ENCODE measurements around the gene EPHA10. TPM values are rescaled to one million over a fixed set of nuclear protein-coding genes. Genes with fewer than 3 reads are reported as not detected.
A peak's percentile ranks its signal among the peaks of the same experiment; 100 is the strongest.

Gene EPHA10
- total and polyA plus RNA-seq, 4 donors: under 0.01 to 0.09 (median 0.03) TPM; not detected in 1

- Histone ChIP-seq H3K9me3 (ENCODE audit: control insufficient read depth in 4 of 4, low read length in 3 of 4) (no peaks in the 10 kb centered on the region), H3K27ac (ENCODE audit: low read depth in 1 of 2, low read length in 2 of 2) (no peak within 1 kb of the TSS), H3K4me3 (ENCODE audit: low read depth in 1 of 3, low read length in 3 of 3) (peak within 1 kb of the TSS; percentile 56 to 70 (median 67)), H3K36me3 (ENCODE audit: control insufficient read depth in 4 of 4, insufficient read depth in 3 of 4, low read depth in 1 of 4, low read length in 3 of 4) (peaks cover 0 to 5% (median 2%) of the 10 kb centered on the region in 4 donors), H3K27me3 (ENCODE audit: control insufficient read depth in 4 of 4, insufficient read depth in 4 of 4, low read length in 3 of 4) (no peaks in the 10 kb centered on the region), H3K9ac (ENCODE audit: low read depth in 1 of 2, low read length in 2 of 2) (no peak within 1 kb of the TSS), H3K4me1 (ENCODE audit: control insufficient read depth in 4 of 4, insufficient read depth in 4 of 4, low read length in 3 of 4) (peaks cover 7 to 21% (median 9%) of the 10 kb centered on the region in 4 donors)
- DNase-seq (ENCODE audit: low spot score): no peak
- WGBS: under 1% methylated on average over 82 of the region's 82 CpGs
- no peak for TF ChIP-seq FOXA1 (IDR thresholded peaks at IDR 0.05)
- TF ChIP-seq HNF4A (conservative IDR thresholded peaks at IDR 0.05): no peak
- TF ChIP-seq SP1 (IDR thresholded peaks at IDR 0.05): no peak
- TF ChIP-seq MAX (IDR thresholded peaks at IDR 0.05): no peak
- TF ChIP-seq EGR1 (IDR thresholded peaks at IDR 0.05; ENCODE audit: low read depth in 2 of 2): no peak
- TF ChIP-seq JUND (IDR thresholded peaks at IDR 0.05): no peak
- TF ChIP-seq ZBTB33 (IDR thresholded peaks at IDR 0.05): no peak
- TF ChIP-seq HNF4G (IDR thresholded peaks at IDR 0.05): no peak
- no peak for TF ChIP-seq YY1 (IDR thresholded peaks at IDR 0.05)
- no peak for TF ChIP-seq NR2F2 (IDR thresholded peaks at IDR 0.05)
Measured at GRCh38 chr1:37793773-37794371, 29.0 kb upstream of the EPHA10 start, which contains the start of gene MANEAL. Gene MANEAL (plus strand): TSS chr1:37793847. CDS start chr1:37794183, 336 bp downstream.

GRCh38 chr1:37792943-37793686 lies 28.2 kb upstream of the EPHA10 start:
- Histone ChIP-seq H3K4me3 (ENCODE audit: low read depth in 1 of 3, low read length in 3 of 3) (peak overlapping the region in 1 of 3 donors; percentile 70), H3K27ac (ENCODE audit: low read depth in 1 of 2, low read length in 2 of 2) (no peak overlapping the region), H3K4me1 (ENCODE audit: control insufficient read depth in 4 of 4, insufficient read depth in 4 of 4, low read length in 3 of 4) (peaks cover 7 to 21% (median 9%) of the 10 kb centered on the region in 4 donors), H3K9me3 (ENCODE audit: control insufficient read depth in 4 of 4, low read length in 3 of 4) (no peaks in the 10 kb centered on the region), H3K36me3 (ENCODE audit: control insufficient read depth in 4 of 4, insufficient read depth in 3 of 4, low read depth in 1 of 4, low read length in 3 of 4) (peaks cover 0 to 4% (median 2%) of the 10 kb centered on the region in 4 donors), H3K27me3 (ENCODE audit: control insufficient read depth in 4 of 4, insufficient read depth in 4 of 4, low read length in 3 of 4) (peaks cover 0 to 2% (median 0%) of the 10 kb centered on the region in 4 donors), H3K9ac (ENCODE audit: low read depth in 1 of 2, low read length in 2 of 2) (no peak overlapping the region)
- 38% methylated on average over 36 of the region's 36 CpGs for WGBS
- TF ChIP-seq YY1 (IDR thresholded peaks at IDR 0.05) (no peak), NR2F2 (IDR thresholded peaks at IDR 0.05) (no peak), HNF4A (conservative IDR thresholded peaks at IDR 0.05) (no peak), FOXA1 (IDR thresholded peaks at IDR 0.05) (no peak)
- no peak for DNase-seq (ENCODE audit: low spot score)

GRCh38 chr1:37782491-37782890 lies 17.6 kb upstream of the EPHA10 start:
- peaks cover 0 to 2% (median 0%) of the 10 kb centered on the region in 4 donors for H3K27me3 ChIP-seq (ENCODE audit: control insufficient read depth in 4 of 4, insufficient read depth in 4 of 4, low read length in 3 of 4)
- TF ChIP-seq NR2F2 (IDR thresholded peaks at IDR 0.05): no peak
- TF ChIP-seq FOXA1 (IDR thresholded peaks at IDR 0.05): no peak
- no peak for TF ChIP-seq GABPA (IDR thresholded peaks at IDR 0.05 in 1 of 2, conservative IDR thresholded peaks at IDR 0.05 in 1 of 2)
- TF ChIP-seq YY1 (IDR thresholded peaks at IDR 0.05): no peak
- no peak for TF ChIP-seq REST (IDR thresholded peaks at IDR 0.05)
- no peak for TF ChIP-seq ATF3 (IDR thresholded peaks at IDR 0.05)
- TF ChIP-seq HNF4A (conservative IDR thresholded peaks at IDR 0.05): no peak
- no peak for TF ChIP-seq RXRA (IDR thresholded peaks at IDR 0.05)
- no peak for TF ChIP-seq HNF4G (IDR thresholded peaks at IDR 0.05)
- no peak for TF ChIP-seq CTCF (IDR thresholded peaks at IDR 0.05; ENCODE audit: low read depth, low read length, missing input control)
- no peak for TF ChIP-seq JUND (IDR thresholded peaks at IDR 0.05)
- no peaks in the 10 kb centered on the region for H3K4me1 ChIP-seq (ENCODE audit: control insufficient read depth in 4 of 4, insufficient read depth in 4 of 4, low read length in 3 of 4)
- no peak overlapping the region for H3K27ac ChIP-seq (ENCODE audit: low read depth in 1 of 2, low read length in 2 of 2)
- H3K4me3 ChIP-seq (ENCODE audit: low read depth in 1 of 3, low read length in 3 of 3): no peak overlapping the region
- WGBS: 78% methylated on average over 17 of the region's 17 CpGs
- DNase-seq (ENCODE audit: low spot score): no peak
- H3K9me3 ChIP-seq (ENCODE audit: control insufficient read depth in 4 of 4, low read length in 3 of 4): no peaks in the 10 kb centered on the region
- H3K9ac ChIP-seq (ENCODE audit: low read depth in 1 of 2, low read length in 2 of 2): no peak overlapping the region
- no peaks in the 10 kb centered on the region for H3K36me3 ChIP-seq (ENCODE audit: control insufficient read depth in 4 of 4, insufficient read depth in 3 of 4, low read depth in 1 of 4, low read length in 3 of 4)

All from liver (tissue), 9 donors.